LNCAP (cell line): ENCODE data around the gene CD59.

Experiments
- CTCF ChIP-seq: fragments of 450-650 bp; IDR thresholded peaks from 2 replicates; pipeline ENCODE4 v1.5.1; 2017; ENCODE audit warnings: mild to moderate bottlenecking

CD59 gene

GRCh38 chr11:33767624-33768023, 31.4 kb upstream of the CD59 start:
- no peak for TF ChIP-seq CTCF

GRCh38 chr11:33766085-33766484, 29.9 kb upstream of the CD59 start:
- no peak for TF ChIP-seq CTCF

GRCh38 chr11:33761471-33761870, 25.2 kb upstream of the CD59 start:
- TF ChIP-seq CTCF, result no peak

- no peak for TF ChIP-seq CTCF
Observed at GRCh38 chr11:33753304-33753967, 17.2 kb upstream of the CD59 start.

- no peak for TF ChIP-seq CTCF
Observed at GRCh38 chr11:33751878-33752277, 15.7 kb upstream of the CD59 start.

GRCh38 chr11:33747979-33748378, 11.8 kb upstream of the CD59 start:
- no peak for TF ChIP-seq CTCF

GRCh38 chr11:33743291-33743690, 7.1 kb upstream of the CD59 start:
- TF ChIP-seq CTCF, result no peak
